Measurements from ENCODE around the gene MRPL17. TPM values are rescaled to one million over a fixed set of nuclear protein-coding genes. Genes with fewer than 3 reads are reported as not detected.
"Not testable (repeated sequence)": the region's sequence is repeated elsewhere in the genome, so short reads cannot be mapped to it uniquely, and the experiment has no call there.

Gene MRPL17
- total RNA-seq: 48.7 and 88.0 TPM in 2 replicates
- 180 TPM for polyA plus RNA-seq (2012)

GRCh38 chr11:6682936-6683861 is at the start of gene MRPL17:
TSS of gene MRPL17 (minus strand) at chr11:6683340. CDS start at chr11:6683296, 44 bp downstream.
- peak; percentile 100 for DNase-seq (ENCODE audit: low read depth)

DNA sequence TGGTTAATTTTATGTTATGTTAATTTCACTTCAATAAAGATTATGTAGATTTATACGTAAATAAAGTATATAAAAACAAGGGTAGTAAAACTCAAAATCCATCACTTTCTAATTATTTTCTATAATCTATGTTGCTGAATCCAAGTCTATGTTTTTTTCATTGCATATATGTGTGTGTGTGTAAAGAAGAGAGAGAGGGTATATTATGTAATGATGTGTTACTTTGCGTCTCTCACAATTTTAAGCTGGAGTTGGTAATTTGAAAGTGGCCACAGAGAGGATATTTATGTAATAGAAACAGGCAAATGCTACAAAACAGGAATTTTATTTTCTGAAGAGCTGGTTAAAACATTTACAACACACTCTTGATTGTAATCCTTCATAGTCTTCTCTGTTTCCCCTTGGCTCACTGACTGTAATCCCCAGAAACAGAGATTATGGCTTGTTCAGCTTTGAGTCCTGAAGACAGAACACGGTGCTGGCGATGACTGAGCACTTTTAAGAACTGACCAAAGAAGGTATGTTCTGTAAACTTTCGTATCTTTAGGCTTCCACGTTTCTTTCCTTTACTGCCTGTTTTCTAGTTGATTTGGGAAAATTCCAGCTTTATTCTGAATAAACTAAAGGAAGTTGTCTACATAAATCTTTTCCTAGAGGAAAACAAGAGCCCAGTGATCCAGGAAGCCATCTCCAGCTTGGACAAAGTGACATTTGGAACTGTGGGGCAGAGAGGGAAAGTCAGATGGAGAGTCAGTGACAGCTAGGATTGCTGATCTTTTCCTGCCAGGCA is 45.0 kb upstream of the MRPL17 start:
- no peak for DNase-seq (ENCODE audit: low read depth)

- DNase-seq (ENCODE audit: low read depth): no peak
These were observed 42.3 kb upstream of the MRPL17 start for GRCh38 chr11:6725386-6725896.

- no peak for DNase-seq (ENCODE audit: low read depth)
These were observed 40.9 kb upstream of the MRPL17 start for GRCh38 chr11:6724013-6724412.

DNA sequence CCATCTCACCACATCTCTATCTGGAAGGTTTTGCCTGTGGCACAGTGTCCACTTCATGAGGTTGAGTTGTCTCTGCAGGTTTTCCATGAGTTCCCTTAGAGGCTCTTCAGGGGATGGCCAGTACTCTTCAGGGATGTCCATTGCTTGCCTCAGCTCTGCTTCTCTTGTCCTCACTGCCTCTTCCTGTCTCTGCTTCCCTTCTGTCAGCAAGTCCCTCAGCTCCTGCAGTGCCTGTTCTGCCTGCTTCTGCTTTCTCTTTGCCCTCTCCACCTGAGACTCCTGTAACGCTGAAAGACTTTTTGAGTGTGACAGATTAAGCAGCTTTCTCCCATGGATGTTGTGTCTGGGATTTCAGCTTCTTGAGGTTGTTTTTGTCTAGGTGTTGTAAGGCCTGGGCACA is 38.2 kb upstream of the MRPL17 start:
- no peak for DNase-seq (ENCODE audit: low read depth)

DNA sequence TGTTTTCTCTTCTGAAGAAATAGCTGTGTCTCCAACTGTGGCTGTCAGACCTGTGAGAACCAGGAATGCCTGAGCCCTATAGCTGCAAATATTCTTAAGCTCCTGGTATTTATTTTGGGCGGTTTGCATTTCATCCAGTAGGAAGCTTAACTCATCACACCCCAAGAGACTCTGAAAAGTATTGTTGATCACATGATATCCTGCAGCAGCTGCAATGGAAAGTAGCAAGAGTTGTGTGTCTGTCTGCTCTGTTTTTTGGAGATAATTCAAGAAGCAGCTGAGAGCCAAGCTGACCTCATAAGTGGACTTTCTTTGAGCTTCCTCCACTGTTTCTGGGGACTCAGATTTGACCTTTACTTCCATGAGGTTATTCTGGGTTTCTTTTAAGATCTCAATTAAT is 36.4 kb upstream of the MRPL17 start:
- DNase-seq (ENCODE audit: low read depth): peak; percentile 78

- no peak for DNase-seq (ENCODE audit: low read depth)
These were observed 34.3 kb upstream of the MRPL17 start for GRCh38 chr11:6717426-6717825.

DNA sequence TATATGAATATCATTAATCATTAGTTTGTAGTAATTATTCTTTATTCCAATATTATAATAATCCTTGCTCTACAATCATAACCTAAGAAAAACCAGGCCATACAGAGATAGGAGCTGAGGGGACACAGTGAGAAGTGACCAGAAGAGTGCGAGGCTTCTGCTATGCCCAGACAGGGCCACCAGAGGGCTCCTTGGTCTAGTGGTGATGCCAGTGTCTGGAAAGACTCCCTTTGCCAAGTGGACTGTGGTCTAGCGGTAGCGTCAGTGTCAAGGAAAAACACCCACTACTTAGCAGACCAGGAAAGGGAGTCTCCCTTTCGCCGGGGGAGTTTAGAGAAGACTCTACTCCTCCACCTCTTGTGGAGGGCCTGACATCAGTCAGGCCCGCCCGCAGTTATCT is 28.4 kb upstream of the MRPL17 start:
- peak; percentile 29 for DNase-seq (ENCODE audit: low read depth)

DNA sequence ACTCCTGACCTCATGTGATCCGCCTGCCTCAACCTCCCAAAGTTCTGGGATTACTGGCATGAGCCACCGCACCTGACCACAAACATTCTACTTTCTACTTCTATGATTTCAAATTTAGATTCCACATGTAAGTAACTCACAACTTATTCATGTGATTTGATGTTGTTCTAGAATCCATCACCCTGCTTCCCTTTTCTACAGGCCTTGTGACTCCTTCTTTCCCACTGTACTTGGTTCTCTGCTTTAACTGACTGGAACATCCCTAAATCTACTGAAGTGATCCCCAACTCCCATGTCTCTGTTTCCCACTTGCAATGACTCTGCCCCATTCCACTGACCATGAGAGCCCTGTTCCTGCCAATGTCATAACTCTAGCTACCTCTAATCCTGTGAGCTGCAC is 25.7 kb upstream of the MRPL17 start:
- DNase-seq (ENCODE audit: low read depth): no peak

- peak; percentile 73 for DNase-seq (ENCODE audit: low read depth)
These were observed 22.9 kb upstream of the MRPL17 start for GRCh38 chr11:6705905-6706535.

DNA sequence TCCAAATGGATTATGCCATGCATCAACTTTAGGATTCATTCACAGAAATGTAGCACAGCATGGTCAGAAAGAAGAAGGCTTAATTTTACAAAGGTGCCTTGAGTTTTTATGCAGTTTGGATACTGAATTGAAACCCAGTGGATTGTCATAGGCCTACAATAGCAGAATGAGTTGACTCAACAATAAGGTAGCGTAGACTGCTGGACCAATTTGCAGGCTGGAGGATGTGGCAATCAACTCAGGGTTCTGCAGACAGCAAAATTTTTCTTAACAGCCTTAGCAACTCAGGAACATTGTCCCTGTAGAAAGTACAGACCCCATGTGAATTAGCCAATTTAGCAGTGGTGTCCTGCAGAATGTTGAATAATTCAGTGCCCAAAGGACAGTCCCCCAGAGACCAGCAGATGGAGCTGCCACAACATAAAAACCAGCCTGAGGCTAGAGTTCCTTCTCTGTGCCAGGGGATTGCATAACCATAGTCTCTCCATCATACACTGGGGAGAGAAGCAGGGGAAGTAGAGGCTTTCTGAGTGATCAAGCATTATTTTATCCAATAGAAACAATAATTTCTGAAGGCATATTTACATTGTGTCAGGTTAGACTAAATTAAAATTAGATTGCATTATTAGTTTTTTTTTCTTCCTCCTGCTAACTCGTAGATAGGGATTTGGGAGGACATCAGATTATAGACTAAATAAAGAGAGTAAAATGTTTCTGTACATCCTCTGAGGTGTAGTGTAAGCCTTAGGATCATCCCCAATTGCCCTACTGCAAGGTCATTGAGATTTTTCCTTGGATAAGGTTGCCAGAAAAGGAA is 20.3 kb upstream of the MRPL17 start:
- peak; percentile 78 for DNase-seq (ENCODE audit: low read depth)

- not testable (repeated sequence) for DNase-seq (ENCODE audit: low read depth)
These were observed 18.8 kb upstream of the MRPL17 start for GRCh38 chr11:6701955-6702354.

DNA sequence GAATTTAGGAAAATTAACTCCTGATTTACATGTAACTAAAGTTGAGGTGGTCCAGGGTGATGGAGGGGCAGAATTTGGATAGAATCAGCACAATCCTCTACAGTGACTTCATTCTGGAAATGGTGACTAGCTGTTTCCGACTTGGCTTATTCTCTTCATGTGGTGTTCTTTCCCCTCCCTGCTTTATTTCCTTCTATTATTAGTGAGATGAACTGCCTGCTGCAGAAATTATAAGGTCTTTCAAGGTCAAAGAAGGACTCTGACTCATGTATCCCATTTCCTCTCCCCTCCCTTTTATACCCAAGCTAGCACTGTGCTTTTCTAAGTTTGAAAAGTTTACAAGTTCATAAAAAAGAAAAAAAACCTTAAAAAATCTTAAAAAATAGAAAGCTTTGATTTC is 12.2 kb upstream of the MRPL17 start:
- peak; percentile 77 for DNase-seq (ENCODE audit: low read depth)

GRCh38 chr11:6694229-6694535 is 11.0 kb upstream of the MRPL17 start:
- no peak for DNase-seq (ENCODE audit: low read depth)

DNA sequence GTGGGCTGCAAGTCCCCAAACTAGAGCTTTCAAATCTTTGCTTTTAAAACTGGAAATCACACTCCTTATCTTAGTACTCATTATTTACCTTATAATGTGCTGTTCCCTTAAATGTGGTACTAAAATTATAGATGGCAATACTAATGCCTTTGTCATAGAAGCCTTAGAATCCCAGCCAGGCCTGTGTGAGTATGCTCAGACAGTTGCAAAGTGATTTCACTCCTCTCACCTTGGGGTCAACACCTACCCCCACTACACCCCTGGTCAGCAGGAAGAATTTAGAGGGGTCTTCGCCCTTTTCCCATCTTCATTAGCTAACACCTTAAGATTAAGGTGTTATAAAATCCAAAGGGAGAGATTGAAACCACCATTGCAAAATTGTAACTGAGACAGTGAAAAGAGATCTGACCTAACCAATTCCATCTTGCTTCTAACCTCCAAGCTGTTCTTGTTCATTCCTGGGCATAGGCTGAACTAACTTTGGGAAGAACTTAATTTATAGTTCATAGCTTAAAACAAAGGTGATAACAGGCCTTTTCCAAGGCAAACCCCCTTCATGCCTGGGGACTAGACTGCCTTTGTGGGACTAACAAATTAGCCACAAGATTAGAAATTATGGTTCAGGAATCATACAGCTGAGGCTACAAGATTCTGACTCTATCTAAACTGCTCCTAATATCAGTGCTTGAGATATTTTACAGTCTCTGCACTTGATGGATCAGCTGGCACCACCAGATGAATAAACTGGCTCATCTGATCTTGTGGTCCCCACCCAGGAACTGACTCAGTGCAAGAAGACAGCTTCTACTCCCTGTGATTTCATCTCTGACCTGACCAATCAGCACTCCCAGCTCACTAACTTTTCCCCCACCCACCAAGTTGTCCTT is 10.4 kb upstream of the MRPL17 start:
- peak; percentile 86 for DNase-seq (ENCODE audit: low read depth)

DNA sequence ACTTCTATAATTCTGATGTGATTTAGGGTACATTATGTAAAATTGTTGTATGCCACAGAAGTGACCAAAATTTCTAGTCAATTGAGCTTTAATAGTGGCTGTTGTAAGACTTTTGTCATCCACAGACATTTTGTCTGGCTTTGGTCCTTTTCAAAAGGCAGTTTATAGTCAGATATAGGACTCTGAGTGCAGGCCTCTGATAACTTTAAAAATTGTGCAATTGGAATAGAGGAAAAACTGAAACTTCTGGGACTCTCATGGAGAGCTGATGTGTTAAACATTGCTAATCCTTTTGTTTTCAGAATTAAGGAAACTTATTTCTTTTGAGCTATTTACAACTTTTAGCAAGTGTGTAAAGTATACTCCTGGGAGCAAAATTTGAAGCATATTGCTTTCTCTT is 9.0 kb upstream of the MRPL17 start:
- DNase-seq (ENCODE audit: low read depth): no peak

DNA sequence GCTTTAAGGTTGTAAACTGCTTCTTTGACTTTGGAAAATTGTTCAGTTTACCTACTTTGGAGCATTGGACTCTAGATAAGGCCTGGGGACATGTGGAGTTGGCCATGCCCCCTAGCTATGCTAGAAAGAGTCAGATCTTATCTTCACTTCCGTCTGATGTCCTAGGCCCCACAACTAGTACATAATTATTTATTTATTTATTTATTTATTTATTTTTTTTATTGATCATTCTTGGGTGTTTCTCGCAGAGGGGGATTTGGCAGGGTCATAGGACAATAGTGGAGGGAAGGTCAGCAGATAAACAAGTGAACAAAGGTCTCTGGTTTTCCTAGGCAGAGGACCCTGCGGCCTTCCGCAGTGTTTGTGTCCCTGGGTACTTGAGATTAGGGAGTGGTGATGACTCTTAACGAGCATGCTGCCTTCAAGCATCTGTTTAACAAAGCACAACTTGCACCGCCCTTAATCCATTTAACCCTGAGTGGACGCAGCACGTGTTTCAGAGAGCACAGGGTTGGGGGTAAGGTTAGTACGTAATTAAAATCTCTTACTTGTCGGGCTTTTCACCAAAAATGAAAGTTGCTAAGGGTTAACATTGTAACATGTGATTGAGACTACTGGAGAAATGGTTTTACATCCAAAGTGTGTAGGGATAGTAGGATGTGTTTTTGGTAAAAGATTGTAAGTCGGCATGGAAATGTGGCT is 7.4 kb upstream of the MRPL17 start:
- DNase-seq (ENCODE audit: low read depth): not testable (repeated sequence)

- DNase-seq (ENCODE audit: low read depth): no peak
These were observed 4.7 kb upstream of the MRPL17 start for GRCh38 chr11:6687876-6688275.

- no peak for DNase-seq (ENCODE audit: low read depth)
These were observed 2.9 kb upstream of the MRPL17 start for GRCh38 chr11:6686006-6686405.

All from myocyte (in vitro differentiated cells).